Measurements from ENCODE around the gene UBTFL1.

The UBTFL1 gene

DNA sequence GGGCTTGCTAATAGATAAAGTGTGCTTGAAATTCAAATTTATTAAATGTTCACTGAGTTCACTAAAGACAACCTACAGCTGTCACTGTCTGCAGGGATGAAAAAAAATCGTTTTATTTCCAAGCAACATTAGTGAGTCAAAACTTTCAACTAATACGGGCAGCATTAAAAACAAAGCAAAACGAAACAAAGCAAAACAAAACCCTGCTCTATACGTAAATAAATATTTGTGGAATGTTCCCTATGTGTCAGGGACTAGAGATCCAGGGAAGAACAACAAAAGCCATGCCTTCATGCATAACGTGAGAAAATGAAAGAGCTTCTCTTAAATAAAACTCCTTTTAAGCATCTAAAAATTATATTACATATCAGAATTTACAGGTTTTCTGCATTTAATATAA is 49.3 kb downstream of the UBTFL1 start:
- H3K4me1 ChIP-seq (ENCODE audit: control insufficient read depth, low read length): no peaks in the 10 kb centered on the region
- H3K27me3 ChIP-seq (ENCODE audit: control insufficient read depth, low read length): peaks cover 35% of the 10 kb centered on the region
- H3K9me2 ChIP-seq (replicated peaks; ENCODE audit: control insufficient read depth, low read length): no peaks in the 10 kb centered on the region
- TF ChIP-seq, protein P1, sequence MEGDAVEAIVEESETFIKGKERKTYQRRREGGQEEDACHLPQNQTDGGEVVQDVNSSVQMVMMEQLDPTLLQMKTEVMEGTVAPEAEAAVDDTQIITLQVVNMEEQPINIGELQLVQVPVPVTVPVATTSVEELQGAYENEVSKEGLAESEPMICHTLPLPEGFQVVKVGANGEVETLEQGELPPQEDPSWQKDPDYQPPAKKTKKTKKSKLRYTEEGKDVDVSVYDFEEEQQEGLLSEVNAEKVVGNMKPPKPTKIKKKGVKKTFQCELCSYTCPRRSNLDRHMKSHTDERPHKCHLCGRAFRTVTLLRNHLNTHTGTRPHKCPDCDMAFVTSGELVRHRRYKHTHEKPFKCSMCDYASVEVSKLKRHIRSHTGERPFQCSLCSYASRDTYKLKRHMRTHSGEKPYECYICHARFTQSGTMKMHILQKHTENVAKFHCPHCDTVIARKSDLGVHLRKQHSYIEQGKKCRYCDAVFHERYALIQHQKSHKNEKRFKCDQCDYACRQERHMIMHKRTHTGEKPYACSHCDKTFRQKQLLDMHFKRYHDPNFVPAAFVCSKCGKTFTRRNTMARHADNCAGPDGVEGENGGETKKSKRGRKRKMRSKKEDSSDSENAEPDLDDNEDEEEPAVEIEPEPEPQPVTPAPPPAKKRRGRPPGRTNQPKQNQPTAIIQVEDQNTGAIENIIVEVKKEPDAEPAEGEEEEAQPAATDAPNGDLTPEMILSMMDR (IDR thresholded peaks at IDR 0.05; ENCODE audit: low read depth, low read length, poor library complexity, severe bottlenecking): no peak
- no peak for TF ChIP-seq EZH2phosphoT487 (IDR thresholded peaks at IDR 0.05; ENCODE audit: borderline replicate concordance, low read length)
- H3F3A ChIP-seq (ENCODE audit: control insufficient read depth, insufficient read depth): no peaks in the 10 kb centered on the region
- H3K4me2 ChIP-seq (ENCODE audit: low read length): no peak overlapping the region
- no peak overlapping the region for H3K27ac ChIP-seq (ENCODE audit: low read depth, low read length)
- no peaks in the 10 kb centered on the region for H3K9me3 ChIP-seq (ENCODE audit: control insufficient read depth, insufficient read depth, low read length)
- H3K79me2 ChIP-seq (ENCODE audit: control insufficient read depth, low read length): no peaks in the 10 kb centered on the region
- no peak overlapping the region; the same call in 1 of the 2 replicates for H3K4me3 ChIP-seq (ENCODE audit: low read length)
- no peaks in the 10 kb centered on the region for H4K20me1 ChIP-seq (ENCODE audit: control insufficient read depth, insufficient read depth, low read depth, low read length)
- H3K36me3 ChIP-seq (ENCODE audit: control insufficient read depth, low read length): no peaks in the 10 kb centered on the region

Measured in DOHH2 (cell line).